Erythroblast (primary cell): ENCODE measurements around the gene LIN37.

Experiments used
- GATA1 ChIP-seq: IDR thresholded peaks from 2 replicates; pipeline ENCODE4 v1.6.1; 2011; ENCODE audit warnings: low read depth, mild to moderate bottlenecking, control low read depth, low read length, moderate library complexity
- POLR2A ChIP-seq: IDR thresholded peaks from 2 replicates; pipeline ENCODE4 v1.6.1; 2011; ENCODE audit warnings: mild to moderate bottlenecking, low read length

GRCh38 chr19:35784503-35785338, 36.3 kb downstream of the LIN37 start:
- TF ChIP-seq POLR2A (no peak), GATA1 (no peak)
